GM10248 (cell line): ENCODE measurements around the gene DAAM1.

ENCODE experiments used
- CTCF ChIA-PET: fragments of 300-600 bp; sonication (Branson Sonifier 250); formaldehyde crosslinking; extraction: SDS; loops from one replicate; lab custom pipeline; 2021; ENCODE audit warnings: antibody characterized with exemption; lab: Yijun Ruan, JAX
- POLR2A ChIA-PET: fragments of 350-650 bp; sonication (Branson Sonifier 250); formaldehyde crosslinking; extraction: SDS; loops from one replicate; lab custom pipeline; 2020; ENCODE audit warnings: antibody characterized with exemption; lab: Yijun Ruan, JAX
- DNase-seq: peaks from one replicate; pipeline ENCODE4 v3.0.0; 2012; ENCODE audit errors: extremely low spot score
- CTCF ChIP-seq: IDR thresholded peaks from 2 replicates; pipeline ENCODE4 v1.5.1; 2012; ENCODE audit warnings: mild to moderate bottlenecking, low read depth; ENCODE audit errors: extremely low read depth, missing control alignments, control extremely low read depth

The DAAM1 gene

DNA sequence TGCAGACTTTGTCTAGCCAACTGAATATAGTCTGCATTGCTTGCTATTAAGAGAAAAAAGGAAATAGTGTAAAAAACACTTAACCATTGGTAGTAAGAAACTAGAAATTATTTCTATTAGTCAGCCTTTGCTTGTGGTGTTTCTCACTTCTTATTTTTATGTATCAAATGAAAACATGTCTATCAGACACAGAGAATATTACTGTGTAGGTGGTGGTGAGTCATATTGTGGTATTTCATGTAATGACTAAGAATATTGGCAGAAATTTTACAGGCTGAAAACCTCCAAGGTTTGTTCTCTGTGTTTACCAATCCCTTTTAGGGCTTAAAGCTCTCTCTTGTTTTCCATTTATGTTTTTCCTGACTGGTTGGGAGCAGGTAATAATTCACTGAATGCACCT lies 87.2 kb downstream of the DAAM1 start:
- DNase-seq: peak; percentile 58
- POLR2A ChIA-PET: no interaction called here
- CTCF ChIA-PET: interaction anchor here (1.0 to 2.1 kb wide), 4 partner anchors 10 to 31 kb away, joined by 3 to 7 read pairs (median 3); no protein-coding TSS in a partner anchor
- TF ChIP-seq CTCF: no peak

- ChIA-PET CTCF (interaction anchor here (1.0 to 2.1 kb wide), 2 partner anchors 11 to 30 kb away, joined by 3 to 7 read pairs; no protein-coding TSS in a partner anchor), POLR2A (no interaction called here)
- no peak for TF ChIP-seq CTCF
- DNase-seq: no peak
These were observed 87.8 kb downstream of the DAAM1 start for GRCh38 chr14:59276235-59276634.

DNA sequence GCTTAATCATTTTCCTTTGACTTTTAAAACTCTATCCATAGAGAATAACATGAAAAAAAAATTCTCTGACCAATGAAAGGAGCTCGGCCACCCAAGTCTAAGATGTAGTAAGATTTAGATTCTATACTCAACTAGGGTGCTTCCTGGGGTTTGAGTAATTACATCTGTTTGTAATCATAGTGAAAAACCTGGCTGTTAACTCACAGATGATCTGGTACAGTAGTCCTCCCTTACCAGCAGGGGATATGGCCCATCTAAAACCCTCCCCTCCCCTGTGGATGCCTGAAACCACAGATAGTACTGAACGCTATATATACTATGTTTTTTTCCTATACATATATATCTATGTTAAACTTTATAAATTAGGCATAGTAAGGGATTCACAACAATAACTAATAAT lies 89.2 kb downstream of the DAAM1 start:
- POLR2A ChIA-PET: no interaction called here
- TF ChIP-seq CTCF: no peak
- no peak for DNase-seq
- CTCF ChIA-PET: no interaction called here

DNA sequence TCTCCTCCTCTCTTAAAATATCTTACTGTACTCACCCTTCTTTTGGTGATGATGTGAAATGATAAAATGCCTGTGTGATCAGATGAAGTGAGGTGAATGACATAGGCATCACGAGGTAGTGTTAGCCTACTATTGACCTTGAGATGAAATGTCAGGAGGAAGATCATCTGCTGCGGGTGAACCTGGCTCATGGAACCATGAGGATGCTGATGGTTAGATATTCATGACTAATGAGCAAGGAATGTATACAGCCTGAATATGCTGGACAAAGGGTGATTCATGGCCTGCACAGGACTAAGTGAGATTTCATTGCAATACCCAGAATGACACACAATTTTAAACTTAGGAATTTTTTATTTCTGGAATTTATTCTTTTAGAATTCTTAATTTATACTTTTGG lies 89.6 kb downstream of the DAAM1 start:
- DNase-seq: no peak
- ChIA-PET POLR2A (no interaction called here), CTCF (no interaction called here)
- TF ChIP-seq CTCF: no peak

- ChIA-PET POLR2A (no interaction called here), CTCF (no interaction called here)
- TF ChIP-seq CTCF: no peak
- DNase-seq: no peak
These were observed 92.5 kb downstream of the DAAM1 start for GRCh38 chr14:59280961-59281360.

- CTCF ChIA-PET: no interaction called here
- no peak for DNase-seq
- POLR2A ChIA-PET: no interaction called here
- TF ChIP-seq CTCF: no peak
These were observed 93.3 kb downstream of the DAAM1 start for GRCh38 chr14:59281609-59282377.
